Dendritic cell treated with granulocyte-macrophage colony-stimulating factor and Interleukin-4, amounts not matched to agents 40 ng/mL and 50 ng/mL, for 4 days (primary cell): Measurements from ENCODE around the gene ZNF593OS.

Experiments used
- H3K27ac Mint-ChIP-seq: one replicate; pipeline ENCODE4 v1.8.0; 2022; ENCODE audit warnings: mild to moderate bottlenecking, mixed read lengths
- H3K27me3 Mint-ChIP-seq: one replicate; pipeline ENCODE4 v1.8.0; 2022; ENCODE audit warnings: mild to moderate bottlenecking, mixed read lengths
- H3K36me3 Mint-ChIP-seq: one replicate; pipeline ENCODE4 v1.8.0; 2022; ENCODE audit warnings: low read depth, mixed read lengths
- H3K4me1 Mint-ChIP-seq: one replicate; pipeline ENCODE4 v1.8.0; 2022; ENCODE audit warnings: low read depth, mixed read lengths
- H3K4me3 Mint-ChIP-seq: one replicate; pipeline ENCODE4 v1.8.0; 2022; ENCODE audit warnings: mild to moderate bottlenecking, moderate library complexity, mixed read lengths
- H3K9me3 Mint-ChIP-seq: one replicate; pipeline ENCODE4 v1.8.0; 2022; ENCODE audit warnings: mixed read lengths
- intact Hi-C: fragments of 100-400 bp; cut with micrococcal nuclease; formaldehyde crosslinking; loops from one replicate; pipeline ENCODE4 v1.15.0; 2022

ZNF593OS gene

GRCh38 chr1:26169669-26170471 lies 1.8 kb downstream of the ZNF593OS start, which contains the start of gene ZNF593:
ZNF593 (plus strand) TSS chr1:26169908; CDS start chr1:26169984, 76 bp downstream.
- H3K36me3 Mint-ChIP-seq, result peaks cover 13% of the 10 kb centered on the region
- peaks cover 25% of the 10 kb centered on the region for H3K4me1 Mint-ChIP-seq
- H3K4me3 Mint-ChIP-seq, result peak within 1 kb of the TSS; percentile 93
- H3K27me3 Mint-ChIP-seq, result peaks cover 17% of the 10 kb centered on the region
- peak within 1 kb of the TSS; percentile 91 for H3K27ac Mint-ChIP-seq
- H3K9me3 Mint-ChIP-seq, result no peaks in the 10 kb centered on the region
- intact Hi-C loops, result loop anchor here (5.0 to 10.0 kb wide), 3 partner anchors 62 to 215 kb away; partner anchors contain the start of gene CEP85

- intact Hi-C loops, result loop anchor here (5.0 kb wide), 2 partner anchors 63 to 153 kb away; partner anchors contain the start of gene CEP85
- Mint-ChIP-seq H3K36me3 (peaks cover 13% of the 10 kb centered on the region), H3K27ac (no peak overlapping the region), H3K9me3 (no peaks in the 10 kb centered on the region), H3K27me3 (peaks cover 23% of the 10 kb centered on the region), H3K4me1 (peaks cover 31% of the 10 kb centered on the region), H3K4me3 (no peak overlapping the region)
Measured at GRCh38 chr1:26169198-26169554, 2.5 kb downstream of the ZNF593OS start.

- peak within 1 kb of the TSS; percentile 93 for H3K4me3 Mint-ChIP-seq
- peaks cover 13% of the 10 kb centered on the region for H3K36me3 Mint-ChIP-seq
- H3K4me1 Mint-ChIP-seq, result peaks cover 31% of the 10 kb centered on the region
- peaks cover 27% of the 10 kb centered on the region for H3K27me3 Mint-ChIP-seq
- peak within 1 kb of the TSS; percentile 91 for H3K27ac Mint-ChIP-seq
- no peaks in the 10 kb centered on the region for H3K9me3 Mint-ChIP-seq
- intact Hi-C loops, result loop anchor here (5.0 kb wide), 2 partner anchors 64 to 154 kb away; partner anchors contain the start of gene CEP85
Measured at GRCh38 chr1:26168410-26169197, 3.0 kb downstream of the ZNF593OS start, which contains the start of gene C1orf232. C1orf232 (minus strand) TSS chr1:26168963; CDS start chr1:26168499, 464 bp downstream.

DNA sequence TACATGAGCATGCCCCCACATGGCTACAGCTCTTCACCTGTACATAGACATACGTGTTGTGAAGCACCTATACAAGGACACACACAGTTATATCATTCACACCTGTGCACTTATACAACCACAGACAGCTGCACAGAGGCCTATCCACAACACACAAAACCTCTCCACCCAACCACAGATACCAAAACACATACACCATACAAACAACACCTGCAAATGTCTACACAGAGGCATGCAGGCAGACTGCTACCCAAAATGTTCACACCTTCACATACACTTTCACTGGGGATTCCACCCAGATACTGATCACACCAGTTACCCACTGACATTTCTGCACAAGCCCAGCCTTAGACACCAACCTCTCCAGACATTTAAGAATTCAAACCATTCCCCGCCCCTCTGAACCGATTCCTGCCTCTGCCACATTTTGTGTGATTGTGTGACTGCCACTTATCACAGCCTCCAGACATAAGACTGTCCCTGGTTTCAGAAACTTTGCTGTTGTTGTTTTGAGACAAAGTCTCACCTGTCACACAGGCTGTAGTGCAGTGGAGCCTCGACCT lies 4.8 kb downstream of the ZNF593OS start:
- Mint-ChIP-seq H3K27me3 (peaks cover 42% of the 10 kb centered on the region), H3K9me3 (no peaks in the 10 kb centered on the region), H3K36me3 (peaks cover 13% of the 10 kb centered on the region), H3K4me3 (no peak overlapping the region), H3K27ac (no peak overlapping the region), H3K4me1 (peaks cover 38% of the 10 kb centered on the region)
- intact Hi-C loops, result loop anchor here (5.0 kb wide), 2 partner anchors 66 to 156 kb away; partner anchors contain the start of gene CEP85

- Mint-ChIP-seq H3K36me3 (peaks cover 6% of the 10 kb centered on the region), H3K9me3 (no peaks in the 10 kb centered on the region), H3K4me1 (peaks cover 30% of the 10 kb centered on the region), H3K27me3 (peaks cover 56% of the 10 kb centered on the region), H3K27ac (peak overlapping the region; percentile 42), H3K4me3 (peak overlapping the region; percentile 68)
- intact Hi-C loops, result loop anchor here (5.0 kb wide), 4 partner anchors 58 to 157 kb away; partner anchors contain the start of gene CEP85
Measured at GRCh38 chr1:26164861-26165842, 6.5 kb downstream of the ZNF593OS start.

DNA sequence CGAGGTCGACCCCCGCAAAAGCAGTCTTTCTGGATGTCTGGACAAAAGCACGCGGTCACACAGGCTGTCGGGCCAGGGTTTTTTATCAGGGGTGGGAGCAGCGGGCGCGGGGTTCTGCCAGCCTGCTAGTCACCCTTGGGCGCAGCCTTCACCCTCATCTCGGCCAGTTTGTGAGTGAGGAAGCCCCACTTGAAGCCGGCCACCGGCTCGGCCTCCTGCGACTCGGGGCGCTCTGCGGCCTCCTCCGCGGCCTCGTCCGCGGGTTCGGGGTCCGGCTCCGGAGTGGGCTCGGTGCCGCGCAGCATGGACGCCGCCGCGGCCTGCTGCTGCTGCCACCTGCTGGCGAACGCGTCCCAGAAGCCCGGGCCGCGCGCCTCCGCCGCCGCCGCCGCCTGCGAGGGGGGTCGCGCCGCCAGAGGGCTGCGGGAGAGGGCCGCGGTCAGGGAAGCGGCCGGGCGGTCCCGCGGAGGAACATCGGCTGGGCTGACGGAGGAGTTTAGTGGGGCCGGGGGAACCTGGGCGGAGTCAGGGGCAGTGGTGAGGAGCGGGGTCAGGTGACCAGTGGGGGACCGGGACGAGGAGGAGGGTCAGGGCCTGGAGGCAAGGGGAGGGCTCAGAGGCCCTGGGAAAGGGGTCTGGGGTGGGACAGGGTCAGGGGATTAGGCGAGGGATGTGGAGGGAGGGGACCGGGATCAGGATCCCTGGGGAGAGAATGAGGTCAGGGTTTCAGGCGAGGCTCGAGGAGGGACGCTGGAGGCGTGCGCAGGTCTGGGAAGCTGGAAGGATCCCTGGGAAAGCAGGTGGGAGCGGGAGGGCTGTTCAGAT lies 7.4 kb downstream of the ZNF593OS start:
- H3K4me3 Mint-ChIP-seq, result peak overlapping the region; percentile 68
- no peaks in the 10 kb centered on the region for H3K9me3 Mint-ChIP-seq
- H3K27ac Mint-ChIP-seq, result peak overlapping the region; percentile 42
- no peaks in the 10 kb centered on the region for H3K36me3 Mint-ChIP-seq
- peaks cover 66% of the 10 kb centered on the region for H3K27me3 Mint-ChIP-seq
- intact Hi-C loops, result loop anchor here (5.0 kb wide), 2 partner anchors 57 to 127 kb away; no protein-coding TSS in a partner anchor
- H3K4me1 Mint-ChIP-seq, result peaks cover 28% of the 10 kb centered on the region

GRCh38 chr1:26163684-26164035 lies 8.0 kb downstream of the ZNF593OS start:
- Mint-ChIP-seq H3K4me3 (peak overlapping the region; percentile 68), H3K4me1 (peaks cover 28% of the 10 kb centered on the region), H3K36me3 (no peaks in the 10 kb centered on the region), H3K27ac (no peak overlapping the region), H3K9me3 (no peaks in the 10 kb centered on the region), H3K27me3 (peaks cover 71% of the 10 kb centered on the region)
- intact Hi-C loops, result loop anchor here (5.0 kb wide), 2 partner anchors 56 to 126 kb away; no protein-coding TSS in a partner anchor

- intact Hi-C loops, result loop anchor here (5.0 kb wide), 2 partner anchors 55 to 125 kb away; no protein-coding TSS in a partner anchor
- Mint-ChIP-seq H3K36me3 (no peaks in the 10 kb centered on the region), H3K9me3 (no peaks in the 10 kb centered on the region), H3K4me3 (peak overlapping the region; percentile 73), H3K27ac (no peak overlapping the region), H3K27me3 (peaks cover 82% of the 10 kb centered on the region), H3K4me1 (peaks cover 28% of the 10 kb centered on the region)
Measured at GRCh38 chr1:26162220-26162709, 9.4 kb downstream of the ZNF593OS start.

GRCh38 chr1:26161415-26162219 lies 10.0 kb downstream of the ZNF593OS start:
- Mint-ChIP-seq H3K27ac (no peak overlapping the region), H3K4me1 (peaks cover 31% of the 10 kb centered on the region), H3K9me3 (no peaks in the 10 kb centered on the region), H3K36me3 (no peaks in the 10 kb centered on the region), H3K4me3 (peak overlapping the region; percentile 73), H3K27me3 (peaks cover 83% of the 10 kb centered on the region)
- intact Hi-C loops, result loop anchor here (5.0 kb wide), 2 partner anchors 54 to 124 kb away; no protein-coding TSS in a partner anchor

- Mint-ChIP-seq H3K27ac (no peak overlapping the region), H3K27me3 (peaks cover 88% of the 10 kb centered on the region), H3K4me3 (peak overlapping the region; percentile 62), H3K36me3 (no peaks in the 10 kb centered on the region), H3K9me3 (no peaks in the 10 kb centered on the region), H3K4me1 (peaks cover 35% of the 10 kb centered on the region)
- intact Hi-C loops, result loop anchor here (5.0 kb wide), 2 partner anchors 53 to 123 kb away; no protein-coding TSS in a partner anchor
Measured at GRCh38 chr1:26160527-26161414, 10.9 kb downstream of the ZNF593OS start.

- H3K27me3 Mint-ChIP-seq, result peaks cover 88% of the 10 kb centered on the region
- no peaks in the 10 kb centered on the region for H3K9me3 Mint-ChIP-seq
- no peak overlapping the region for H3K4me3 Mint-ChIP-seq
- no peak overlapping the region for H3K27ac Mint-ChIP-seq
- H3K4me1 Mint-ChIP-seq, result peaks cover 32% of the 10 kb centered on the region
- intact Hi-C loops, result loop anchor here (5.0 kb wide), 2 partner anchors 52 to 122 kb away; no protein-coding TSS in a partner anchor
- H3K36me3 Mint-ChIP-seq, result no peaks in the 10 kb centered on the region
Measured at GRCh38 chr1:26159743-26160039, 11.9 kb downstream of the ZNF593OS start.
